Stimulated activated CD8-positive, alpha-beta memory T cell treated with anti-CD3 and anti-CD28 coated beads, Interleukin-2, amount 100 ng/mL, for 1 hour (primary cell): Measurements from ENCODE around the gene CPN2.

Experiments
- DNase-seq, 2 donors: peaks; one replicate each; pipeline ENCODE4 v3.0.0-alpha.2; 2020; ENCODE audit warnings: low read depth in 2 of 2

Gene CPN2

GRCh38 chr3:194313560-194314387, 37.4 kb downstream of the CPN2 start:
- DNase-seq = no peak

GRCh38 chr3:194312743-194313281, 38.3 kb downstream of the CPN2 start:
- DNase-seq = no peak

GRCh38 chr3:194312186-194312742, 38.9 kb downstream of the CPN2 start:
- no peak for DNase-seq

GRCh38 chr3:194311000-194311399, 40.1 kb downstream of the CPN2 start:
- DNase-seq = no peak

- DNase-seq = no peak
Observed at GRCh38 chr3:194310060-194310835, 40.9 kb downstream of the CPN2 start.

GRCh38 chr3:194308601-194309449, 42.3 kb downstream of the CPN2 start:
- no peak for DNase-seq

GRCh38 chr3:194307849-194308248, 43.3 kb downstream of the CPN2 start:
- no peak for DNase-seq

GRCh38 chr3:194306771-194307640, 44.1 kb downstream of the CPN2 start:
- DNase-seq = no peak

- peak in 1 of 2 donors; percentile 26 for DNase-seq
Observed at GRCh38 chr3:194306109-194306686, 44.9 kb downstream of the CPN2 start.

GRCh38 chr3:194305356-194306108, 45.6 kb downstream of the CPN2 start:
- DNase-seq = no peak

GRCh38 chr3:194304186-194304917, 46.8 kb downstream of the CPN2 start:
- DNase-seq = no peak

GRCh38 chr3:194303749-194304148, 47.4 kb downstream of the CPN2 start:
- no peak for DNase-seq

GRCh38 chr3:194301730-194302129, 49.4 kb downstream of the CPN2 start:
- no peak for DNase-seq

- no peak for DNase-seq
Observed at GRCh38 chr3:194300936-194301335, 50.2 kb downstream of the CPN2 start.

- DNase-seq = no peak
Observed at GRCh38 chr3:194300382-194300758, 50.8 kb downstream of the CPN2 start.

GRCh38 chr3:194298331-194299227, 52.5 kb downstream of the CPN2 start:
- no peak for DNase-seq

- no peak for DNase-seq
Observed at GRCh38 chr3:194296454-194297263, 54.5 kb downstream of the CPN2 start.
